Neuronal stem cell (in vitro differentiated cells): ENCODE results near the gene SGSH.

Experiments used
- DNase-seq: peaks from one replicate; pipeline ENCODE4 v3.0.0-alpha.2; 2013; ENCODE audit warnings: low spot score
- H2AFZ ChIP-seq: one replicate; pipeline ENCODE4 v1.6.1; 2013; ENCODE audit warnings: mild to moderate bottlenecking, low read length, inconsistent platforms
- H2AK5ac ChIP-seq: 2 replicates; pipeline ENCODE4 v1.6.1; 2013; ENCODE audit warnings: low read depth, mild to moderate bottlenecking, inconsistent platforms, low read length, moderate library complexity, mixed read lengths
- H2BK120ac ChIP-seq: 2 replicates; pipeline ENCODE4 v1.6.1; 2013; ENCODE audit warnings: low read depth, mild to moderate bottlenecking, inconsistent platforms, low read length, moderate library complexity, mixed read lengths
- H2BK12ac ChIP-seq: one replicate; pipeline ENCODE4 v1.6.1; 2013; ENCODE audit warnings: low read length, inconsistent platforms
- H2BK15ac ChIP-seq: 2 replicates; pipeline ENCODE4 v1.6.1; 2013; ENCODE audit warnings: mild to moderate bottlenecking, low read length, inconsistent platforms, mixed read lengths
- H2BK5ac ChIP-seq: one replicate; pipeline ENCODE4 v1.6.1; 2013; ENCODE audit warnings: inconsistent platforms, mild to moderate bottlenecking, low read length, moderate library complexity
- H3K14ac ChIP-seq: one replicate; pipeline ENCODE4 v1.6.1; 2013; ENCODE audit warnings: low read length, inconsistent platforms
- H3K18ac ChIP-seq: 2 replicates; pipeline ENCODE4 v1.6.1; 2013; ENCODE audit warnings: low read length, inconsistent platforms
- H3K23ac ChIP-seq: 2 replicates; pipeline ENCODE4 v1.6.1; 2013; ENCODE audit warnings: low read depth, mild to moderate bottlenecking, mixed read lengths, low read length, inconsistent platforms; ENCODE audit not compliant: poor library complexity
- H3K27ac ChIP-seq: replicated peaks from 3 replicates; pipeline ENCODE4 v1.5.1; 2013; ENCODE audit warnings: low read length, inconsistent platforms
- H3K27me3 ChIP-seq, 3 experiments: 2 replicates each; pipeline ENCODE4 v1.6.1; 2013; ENCODE audit warnings: low read length in 3 of 3, mild to moderate bottlenecking in 2 of 3, inconsistent platforms in 1 of 3, low read depth in 1 of 3, mixed read lengths in 1 of 3, moderate library complexity in 1 of 3; ENCODE audit not compliant: control insufficient read depth in 3 of 3, insufficient read depth in 3 of 3
- H3K36me3 ChIP-seq, 2 donors: replicated peaks in 1 of 2; 2 replicates each; pipeline ENCODE4 v1.6.1; 2013; ENCODE audit warnings: low read length in 2 of 2; ENCODE audit not compliant: control insufficient read depth in 2 of 2, insufficient read depth in 2 of 2
- H3K4ac ChIP-seq: 2 replicates; pipeline ENCODE4 v1.6.1; 2013; ENCODE audit warnings: inconsistent platforms, mild to moderate bottlenecking, low read length, moderate library complexity
- H3K4me1 ChIP-seq, 2 donors: 1 replicate in 1 of 2; 2 replicates in 1 of 2; pipeline ENCODE4 v1.6.1; 2013; ENCODE audit warnings: low read length in 2 of 2, low read depth in 1 of 2; ENCODE audit not compliant: control insufficient read depth in 2 of 2, insufficient read depth in 1 of 2
- H3K4me2 ChIP-seq: one replicate; pipeline ENCODE4 v1.6.1; 2013; ENCODE audit warnings: mild to moderate bottlenecking, low read length, inconsistent platforms; ENCODE audit not compliant: insufficient read depth, poor library complexity, severe bottlenecking
- H3K4me3 ChIP-seq, 2 donors: 2 replicates each; pipeline ENCODE4 v1.5.1; 2013; ENCODE audit warnings: low read length in 2 of 2, mild to moderate bottlenecking in 2 of 2, inconsistent platforms in 1 of 2, moderate library complexity in 1 of 2
- H3K79me1 ChIP-seq: one replicate; pipeline ENCODE4 v1.6.1; 2013; ENCODE audit warnings: low read depth, mild to moderate bottlenecking, inconsistent platforms, low read length, moderate library complexity
- H3K9ac ChIP-seq: one replicate; pipeline ENCODE4 v1.6.1; 2013; ENCODE audit warnings: mild to moderate bottlenecking, low read depth, low read length, inconsistent platforms; ENCODE audit not compliant: poor library complexity
- H3K9me3 ChIP-seq, 2 donors: replicated peaks in 1 of 2; 2 replicates each; pipeline versions ENCODE3 to v1.6.1; 2013; ENCODE audit warnings: low read length in 2 of 2, mild to moderate bottlenecking in 2 of 2, inconsistent platforms in 1 of 2, low read depth in 1 of 2, mixed read lengths in 1 of 2, moderate library complexity in 1 of 2; ENCODE audit not compliant: control insufficient read depth in 2 of 2, insufficient read depth in 1 of 2
- H4K8ac ChIP-seq: one replicate; pipeline ENCODE4 v1.6.1; 2013; ENCODE audit warnings: low read depth, mild to moderate bottlenecking, inconsistent platforms, low read length, moderate library complexity
- H4K91ac ChIP-seq: one replicate; pipeline ENCODE4 v1.6.1; 2013; ENCODE audit warnings: low read length, low read depth, mild to moderate bottlenecking, inconsistent platforms; ENCODE audit not compliant: poor library complexity
- WGBS, 2 donors: extraction: QIAGEN DNeasy Blood & Tissue Kit; methylation state at CpG; one replicate each; pipeline ENCODE4 v1.1.7; 2013; ENCODE audit warnings: missing lambda C conversion rate in 2 of 2, mixed read lengths in 1 of 2; ENCODE audit not compliant: insufficient read length in 2 of 2, insufficient replicate concordance in 1 of 2; ENCODE audit errors: extremely low coverage in 2 of 2; 5-methylcytosine and 5-hydroxymethylcytosine counted together

The SGSH gene

GRCh38 chr17:80183581-80184422, 36.3 kb downstream of the SGSH start:
- Histone ChIP-seq H3K4me3 (no peak overlapping the region), H3K27ac (no peak overlapping the region), H3K9me3 (no peaks in the 10 kb centered on the region), H3K27me3 (no peaks in the 10 kb centered on the region), H3K79me1 (no peaks in the 10 kb centered on the region), H2BK5ac (peak overlapping the region; percentile 21), H3K36me3 (no peaks in the 10 kb centered on the region), H2AK5ac (peak overlapping the region; percentile 53), H2BK12ac (no peak overlapping the region), H3K4me2 (no peak overlapping the region), H3K9ac (peak overlapping the region; percentile 83), H2BK120ac (peak overlapping the region; percentile 68), H3K4me1 (peaks cover 10 to 12% of the 10 kb centered on the region in 2 donors), H4K91ac (peak overlapping the region; percentile 56), H3K18ac (peak overlapping the region; percentile 95), H3K14ac (peak overlapping the region; percentile 11), H2AFZ (peak overlapping the region; percentile 87), H4K8ac (peak overlapping the region; percentile 94), H3K23ac (no peak overlapping the region), H2BK15ac (peak overlapping the region; percentile 39), H3K4ac (peak overlapping the region; percentile 10)
- no CpG with 5 or more reads among the region's 26 CpGs for WGBS, 2 donors
- DNase-seq = no peak

GRCh38 chr17:80182845-80183223, 37.3 kb downstream of the SGSH start:
- Histone ChIP-seq H3K79me1 (no peaks in the 10 kb centered on the region), H2BK120ac (no peak overlapping the region), H3K23ac (no peak overlapping the region), H2AFZ (no peak overlapping the region), H3K14ac (no peak overlapping the region), H3K4me2 (no peak overlapping the region), H3K27me3 (no peaks in the 10 kb centered on the region), H4K91ac (no peak overlapping the region), H3K9ac (no peak overlapping the region), H3K4me1 (peaks cover 10 to 12% of the 10 kb centered on the region in 2 donors), H2BK15ac (peak overlapping the region; percentile 66), H2BK12ac (no peak overlapping the region), H3K18ac (peak overlapping the region; percentile 27), H2BK5ac (no peak overlapping the region), H3K9me3 (no peaks in the 10 kb centered on the region), H4K8ac (no peak overlapping the region), H3K27ac (no peak overlapping the region), H2AK5ac (peak overlapping the region; percentile 33), H3K4ac (no peak overlapping the region), H3K36me3 (no peaks in the 10 kb centered on the region), H3K4me3 (no peak overlapping the region)
- WGBS, 2 donors = no CpG with 5 or more reads among the region's 12 CpGs
- no peak for DNase-seq

- no CpG with 5 or more reads among the region's 30 CpGs for WGBS, 2 donors
- Histone ChIP-seq H3K4me1 (peaks cover 10 to 12% of the 10 kb centered on the region in 2 donors), H3K27ac (no peak overlapping the region), H3K4me2 (no peak overlapping the region), H2BK15ac (peak overlapping the region; percentile 66), H3K9me3 (no peaks in the 10 kb centered on the region), H2BK12ac (peak overlapping the region; percentile 14), H3K36me3 (no peaks in the 10 kb centered on the region), H2AFZ (no peak overlapping the region), H4K8ac (no peak overlapping the region), H3K27me3 (no peaks in the 10 kb centered on the region), H3K4ac (no peak overlapping the region), H3K23ac (no peak overlapping the region), H3K4me3 (no peak overlapping the region), H3K9ac (no peak overlapping the region), H2BK5ac (no peak overlapping the region), H3K14ac (no peak overlapping the region), H2AK5ac (peak overlapping the region; percentile 33), H3K79me1 (no peaks in the 10 kb centered on the region), H3K18ac (peak overlapping the region; percentile 27), H2BK120ac (no peak overlapping the region), H4K91ac (no peak overlapping the region)
- DNase-seq = no peak
These were observed 37.9 kb downstream of the SGSH start for GRCh38 chr17:80182118-80182844.

- no peaks in the 10 kb centered on the region for H3K9me3 ChIP-seq
- no peaks in the 10 kb centered on the region for H3K27me3 ChIP-seq
- no peak overlapping the region for H3K4ac ChIP-seq
- H3K4me3 ChIP-seq = no peak overlapping the region
- no peaks in the 10 kb centered on the region for H3K79me1 ChIP-seq
- DNase-seq = no peak
- no peak overlapping the region for H2BK12ac ChIP-seq
- no peaks in the 10 kb centered on the region for H3K36me3 ChIP-seq
- no peak overlapping the region for H2BK5ac ChIP-seq
- peaks cover 10 to 12% of the 10 kb centered on the region in 2 donors for H3K4me1 ChIP-seq
- peak overlapping the region; percentile 52 for H2BK15ac ChIP-seq
- no peak overlapping the region for H4K91ac ChIP-seq
- peak overlapping the region; percentile 73 for H2BK120ac ChIP-seq
- no peak overlapping the region for H2AK5ac ChIP-seq
- peak overlapping the region; percentile 77 for H3K18ac ChIP-seq
- H4K8ac ChIP-seq = no peak overlapping the region
- H3K27ac ChIP-seq = no peak overlapping the region
- peak overlapping the region; percentile 98 for H3K14ac ChIP-seq
- no CpG with 5 or more reads among the region's 17 CpGs for WGBS, 2 donors
- H3K23ac ChIP-seq = peak overlapping the region; percentile 77
- H2AFZ ChIP-seq = no peak overlapping the region
- no peak overlapping the region for H3K4me2 ChIP-seq
- H3K9ac ChIP-seq = no peak overlapping the region
These were observed 38.7 kb downstream of the SGSH start for GRCh38 chr17:80181431-80181830.
